ENCODE measurements around the gene IP6K2. TPM values are rescaled to one million over a fixed set of nuclear protein-coding genes. Genes with fewer than 3 reads are reported as not detected.

The IP6K2 gene
- total and polyA plus RNA-seq, 2 of the 13 experiments (the other 11 are each of a cell fraction or from before 2014, with no cell fraction given) = 85.5 to 112 TPM

GRCh38 chr3:48661501-48662144, 55.4 kb downstream of the IP6K2 start (continued):
- peak; percentile 100 for TF ChIP-seq ARHGAP35 (CRISPR knock-in tag; IDR thresholded peaks at IDR 0.05; ENCODE audit: borderline replicate concordance)
- TF ChIP-seq CAMTA2 (CRISPR knock-in tag; IDR thresholded peaks at IDR 0.05; ENCODE audit: borderline replicate concordance) = peak; percentile 100
- TF ChIP-seq CREB1 (IDR thresholded peaks at IDR 0.05) = no peak
- no peak for TF ChIP-seq CREB1 (CRISPR knock-in tag; IDR thresholded peaks at IDR 0.05)
- peak; percentile 100 for TF ChIP-seq REPIN1 (CRISPR knock-in tag; IDR thresholded peaks at IDR 0.05; ENCODE audit: borderline replicate concordance, low read depth)
- TF ChIP-seq HOMEZ (CRISPR knock-in tag; IDR thresholded peaks at IDR 0.05; ENCODE audit: low read depth) = peak; percentile 99
- TF ChIP-seq ZNF775 (CRISPR knock-in tag; IDR thresholded peaks at IDR 0.05; ENCODE audit: borderline replicate concordance) = peak; percentile 98
- TF ChIP-seq SETDB1 (CRISPR knock-in tag; IDR thresholded peaks at IDR 0.05; ENCODE audit: borderline replicate concordance) = no peak; the same call in 1 of the 2 replicates
- peak; percentile 100 for TF ChIP-seq ZNF235 (CRISPR knock-in tag; IDR thresholded peaks at IDR 0.05; ENCODE audit: borderline replicate concordance)
- peak; percentile 100 for TF ChIP-seq ZNF781 (CRISPR knock-in tag; IDR thresholded peaks at IDR 0.05; ENCODE audit: borderline replicate concordance, not compliant biosample characterization)
- TF ChIP-seq GABPB1 (CRISPR knock-in tag; IDR thresholded peaks at IDR 0.05) = peak; percentile 93
- peak; percentile 100 for TF ChIP-seq CSRNP2 (CRISPR knock-in tag; conservative IDR thresholded peaks at IDR 0.05; ENCODE audit: low read depth)
- peak; percentile 98 for TF ChIP-seq PPARG (CRISPR knock-in tag; conservative IDR thresholded peaks at IDR 0.05)

Data from HepG2 (cell line).